Measurements from ENCODE around the gene NUDCD3.

Gene NUDCD3

GRCh38 chr7:44347546-44348114 lies 142.8 kb downstream of the NUDCD3 start:
- no peak for DNase-seq

- no peak for DNase-seq
Measured at GRCh38 chr7:44346063-44346462, 144.4 kb downstream of the NUDCD3 start.

- no peak for DNase-seq
Measured at GRCh38 chr7:44341401-44341800, 149.1 kb downstream of the NUDCD3 start.

GRCh38 chr7:44338600-44338999 lies 151.9 kb downstream of the NUDCD3 start:
- no peak for DNase-seq

- DNase-seq = no peak
Measured at GRCh38 chr7:44336491-44336890, 154.0 kb downstream of the NUDCD3 start.

- DNase-seq = no peak
Measured at GRCh38 chr7:44335184-44335583, 155.3 kb downstream of the NUDCD3 start.

- no peak for DNase-seq
Measured at GRCh38 chr7:44334734-44335097, 155.7 kb downstream of the NUDCD3 start.

- no peak for DNase-seq
Measured at GRCh38 chr7:44333911-44334733, 156.3 kb downstream of the NUDCD3 start.

GRCh38 chr7:44331682-44332081 lies 158.8 kb downstream of the NUDCD3 start:
- DNase-seq = no peak

GRCh38 chr7:44330331-44330730 lies 160.1 kb downstream of the NUDCD3 start:
- DNase-seq = no peak

- DNase-seq = no peak
Measured at GRCh38 chr7:44329888-44330287, 160.6 kb downstream of the NUDCD3 start.

All from CD4-positive, alpha-beta T cell treated with Interleukin-1 beta for 1 hour (primary cell).